ENCODE measurements around the gene ZNF3. TPM values are rescaled to one million over a fixed set of nuclear protein-coding genes. Genes with fewer than 3 reads are reported as not detected.

Gene ZNF3
- total and polyA plus RNA-seq, 4 donors: 10.2 to 18.2 (median 12.2) TPM

DNA sequence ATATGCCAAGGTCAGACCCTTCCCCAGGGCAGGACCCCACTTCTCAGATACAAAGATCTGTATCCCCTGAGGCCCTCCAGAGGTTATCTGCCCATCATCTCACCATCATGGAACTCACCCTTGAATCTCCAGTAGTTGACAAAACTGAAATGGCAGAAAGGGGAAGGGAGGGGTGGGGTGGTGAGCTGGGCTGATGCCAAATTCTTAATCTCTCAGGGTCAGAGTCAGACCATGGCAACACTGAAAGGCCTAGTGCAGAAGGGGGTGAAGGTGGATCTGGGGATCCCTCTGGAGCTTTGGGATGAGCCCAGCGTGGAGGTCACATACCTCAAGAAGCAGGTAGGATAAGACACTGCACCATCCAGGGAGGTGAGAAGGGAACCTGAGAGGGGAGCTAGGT lies 41.0 kb upstream of the ZNF3 start:
- Histone ChIP-seq H3K4me1 (ENCODE audit: control insufficient read depth in 4 of 4, insufficient read depth in 4 of 4, low read length in 3 of 4) (peaks cover 6 to 39% (median 27%) of the 10 kb centered on the region in 4 donors), H3K9me3 (ENCODE audit: control insufficient read depth in 4 of 4, low read length in 3 of 4) (no peaks in the 10 kb centered on the region), H3K36me3 (ENCODE audit: control insufficient read depth in 4 of 4, insufficient read depth in 3 of 4, low read depth in 1 of 4, low read length in 3 of 4) (no peaks in the 10 kb centered on the region), H3K9ac (ENCODE audit: low read depth in 1 of 2, low read length in 2 of 2) (no peak overlapping the region), H3K27ac (ENCODE audit: low read depth in 1 of 2, low read length in 2 of 2) (no peak overlapping the region), H3K27me3 (ENCODE audit: control insufficient read depth in 4 of 4, insufficient read depth in 4 of 4, low read length in 3 of 4) (no peaks in the 10 kb centered on the region), H3K4me3 (ENCODE audit: low read depth in 1 of 3, low read length in 3 of 3) (no peak overlapping the region)
- TF ChIP-seq, protein P1, sequence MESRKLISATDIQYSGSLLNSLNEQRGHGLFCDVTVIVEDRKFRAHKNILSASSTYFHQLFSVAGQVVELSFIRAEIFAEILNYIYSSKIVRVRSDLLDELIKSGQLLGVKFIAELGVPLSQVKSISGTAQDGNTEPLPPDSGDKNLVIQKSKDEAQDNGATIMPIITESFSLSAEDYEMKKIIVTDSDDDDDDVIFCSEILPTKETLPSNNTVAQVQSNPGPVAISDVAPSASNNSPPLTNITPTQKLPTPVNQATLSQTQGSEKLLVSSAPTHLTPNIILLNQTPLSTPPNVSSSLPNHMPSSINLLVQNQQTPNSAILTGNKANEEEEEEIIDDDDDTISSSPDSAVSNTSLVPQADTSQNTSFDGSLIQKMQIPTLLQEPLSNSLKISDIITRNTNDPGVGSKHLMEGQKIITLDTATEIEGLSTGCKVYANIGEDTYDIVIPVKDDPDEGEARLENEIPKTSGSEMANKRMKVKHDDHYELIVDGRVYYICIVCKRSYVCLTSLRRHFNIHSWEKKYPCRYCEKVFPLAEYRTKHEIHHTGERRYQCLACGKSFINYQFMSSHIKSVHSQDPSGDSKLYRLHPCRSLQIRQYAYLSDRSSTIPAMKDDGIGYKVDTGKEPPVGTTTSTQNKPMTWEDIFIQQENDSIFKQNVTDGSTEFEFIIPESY (IDR thresholded peaks at IDR 0.05): no peak
- TF ChIP-seq FOXA1 (IDR thresholded peaks at IDR 0.05) (no peak), GABPA (IDR thresholded peaks at IDR 0.05 in 1 of 2, conservative IDR thresholded peaks at IDR 0.05 in 1 of 2) (no peak), EGR1 (IDR thresholded peaks at IDR 0.05; ENCODE audit: low read depth in 2 of 2) (no peak), SP1 (IDR thresholded peaks at IDR 0.05) (no peak), JUND (IDR thresholded peaks at IDR 0.05) (no peak), HNF4A (conservative IDR thresholded peaks at IDR 0.05) (no peak), FOXA2 (IDR thresholded peaks at IDR 0.05) (no peak), RAD21 (IDR thresholded peaks at IDR 0.05) (no peak)
- TF ChIP-seq, protein P2, sequence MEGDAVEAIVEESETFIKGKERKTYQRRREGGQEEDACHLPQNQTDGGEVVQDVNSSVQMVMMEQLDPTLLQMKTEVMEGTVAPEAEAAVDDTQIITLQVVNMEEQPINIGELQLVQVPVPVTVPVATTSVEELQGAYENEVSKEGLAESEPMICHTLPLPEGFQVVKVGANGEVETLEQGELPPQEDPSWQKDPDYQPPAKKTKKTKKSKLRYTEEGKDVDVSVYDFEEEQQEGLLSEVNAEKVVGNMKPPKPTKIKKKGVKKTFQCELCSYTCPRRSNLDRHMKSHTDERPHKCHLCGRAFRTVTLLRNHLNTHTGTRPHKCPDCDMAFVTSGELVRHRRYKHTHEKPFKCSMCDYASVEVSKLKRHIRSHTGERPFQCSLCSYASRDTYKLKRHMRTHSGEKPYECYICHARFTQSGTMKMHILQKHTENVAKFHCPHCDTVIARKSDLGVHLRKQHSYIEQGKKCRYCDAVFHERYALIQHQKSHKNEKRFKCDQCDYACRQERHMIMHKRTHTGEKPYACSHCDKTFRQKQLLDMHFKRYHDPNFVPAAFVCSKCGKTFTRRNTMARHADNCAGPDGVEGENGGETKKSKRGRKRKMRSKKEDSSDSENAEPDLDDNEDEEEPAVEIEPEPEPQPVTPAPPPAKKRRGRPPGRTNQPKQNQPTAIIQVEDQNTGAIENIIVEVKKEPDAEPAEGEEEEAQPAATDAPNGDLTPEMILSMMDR (IDR thresholded peaks at IDR 0.05; ENCODE audit: low read depth, low read length, missing input control): no peak
- TF ChIP-seq, protein P3, sequence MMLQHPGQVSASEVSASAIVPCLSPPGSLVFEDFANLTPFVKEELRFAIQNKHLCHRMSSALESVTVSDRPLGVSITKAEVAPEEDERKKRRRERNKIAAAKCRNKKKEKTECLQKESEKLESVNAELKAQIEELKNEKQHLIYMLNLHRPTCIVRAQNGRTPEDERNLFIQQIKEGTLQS (IDR thresholded peaks at IDR 0.05): no peak
- TF ChIP-seq, protein P4, sequence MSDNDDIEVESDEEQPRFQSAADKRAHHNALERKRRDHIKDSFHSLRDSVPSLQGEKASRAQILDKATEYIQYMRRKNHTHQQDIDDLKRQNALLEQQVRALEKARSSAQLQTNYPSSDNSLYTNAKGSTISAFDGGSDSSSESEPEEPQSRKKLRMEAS (IDR thresholded peaks at IDR 0.05): no peak
- DNase-seq (ENCODE audit: low spot score): peak; percentile 76
- WGBS: 100% methylated on average over 1 of the region's 1 CpG

DNA sequence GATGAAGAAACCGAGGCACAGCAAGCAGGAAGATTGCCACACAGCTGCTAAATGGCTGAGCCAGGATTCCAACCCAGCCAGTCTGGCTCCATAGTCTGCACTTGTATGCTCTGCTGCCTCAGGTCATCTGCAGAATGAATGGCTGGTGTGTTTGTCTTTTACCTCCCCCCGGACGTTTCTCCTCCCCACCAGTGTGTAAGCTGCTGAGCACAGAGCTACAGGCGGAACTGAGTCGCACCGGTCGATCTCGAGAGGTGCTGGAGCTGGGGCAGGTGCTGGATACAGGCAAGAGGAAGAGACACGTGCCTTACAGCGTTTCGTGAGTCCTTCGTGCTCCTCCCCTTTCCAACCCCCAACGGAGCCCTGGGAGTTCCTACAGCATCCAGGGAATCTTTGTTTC lies 40.5 kb upstream of the ZNF3 start:
- no peak for DNase-seq (ENCODE audit: low spot score)
- no peaks in the 10 kb centered on the region for H3K36me3 ChIP-seq (ENCODE audit: control insufficient read depth in 4 of 4, insufficient read depth in 3 of 4, low read depth in 1 of 4, low read length in 3 of 4)
- H3K27ac ChIP-seq (ENCODE audit: low read depth in 1 of 2, low read length in 2 of 2): no peak overlapping the region
- no peaks in the 10 kb centered on the region for H3K9me3 ChIP-seq (ENCODE audit: control insufficient read depth in 4 of 4, low read length in 3 of 4)
- H3K4me3 ChIP-seq (ENCODE audit: low read depth in 1 of 3, low read length in 3 of 3): no peak overlapping the region
- no peaks in the 10 kb centered on the region for H3K27me3 ChIP-seq (ENCODE audit: control insufficient read depth in 4 of 4, insufficient read depth in 4 of 4, low read length in 3 of 4)
- WGBS: 57% methylated on average over 13 of the region's 13 CpGs
- peaks cover 6 to 37% (median 25%) of the 10 kb centered on the region in 4 donors for H3K4me1 ChIP-seq (ENCODE audit: control insufficient read depth in 4 of 4, insufficient read depth in 4 of 4, low read length in 3 of 4)
- H3K9ac ChIP-seq (ENCODE audit: low read depth in 1 of 2, low read length in 2 of 2): no peak overlapping the region
- TF ChIP-seq, protein P4 (IDR thresholded peaks at IDR 0.05): no peak
- TF ChIP-seq EGR1 (IDR thresholded peaks at IDR 0.05; ENCODE audit: low read depth in 2 of 2) (no peak), NR2F2 (IDR thresholded peaks at IDR 0.05) (no peak), SP1 (IDR thresholded peaks at IDR 0.05) (no peak), TAF1 (conservative IDR thresholded peaks at IDR 0.05) (no peak), GABPA (IDR thresholded peaks at IDR 0.05 in 1 of 2, conservative IDR thresholded peaks at IDR 0.05 in 1 of 2) (no peak), JUND (IDR thresholded peaks at IDR 0.05) (no peak), FOXA1 (IDR thresholded peaks at IDR 0.05) (no peak), RAD21 (IDR thresholded peaks at IDR 0.05) (no peak), YY1 (IDR thresholded peaks at IDR 0.05) (no peak), RXRA (IDR thresholded peaks at IDR 0.05) (no peak)
- TF ChIP-seq, protein P2 (IDR thresholded peaks at IDR 0.05; ENCODE audit: low read depth, low read length, missing input control): no peak
- TF ChIP-seq, protein P5, sequence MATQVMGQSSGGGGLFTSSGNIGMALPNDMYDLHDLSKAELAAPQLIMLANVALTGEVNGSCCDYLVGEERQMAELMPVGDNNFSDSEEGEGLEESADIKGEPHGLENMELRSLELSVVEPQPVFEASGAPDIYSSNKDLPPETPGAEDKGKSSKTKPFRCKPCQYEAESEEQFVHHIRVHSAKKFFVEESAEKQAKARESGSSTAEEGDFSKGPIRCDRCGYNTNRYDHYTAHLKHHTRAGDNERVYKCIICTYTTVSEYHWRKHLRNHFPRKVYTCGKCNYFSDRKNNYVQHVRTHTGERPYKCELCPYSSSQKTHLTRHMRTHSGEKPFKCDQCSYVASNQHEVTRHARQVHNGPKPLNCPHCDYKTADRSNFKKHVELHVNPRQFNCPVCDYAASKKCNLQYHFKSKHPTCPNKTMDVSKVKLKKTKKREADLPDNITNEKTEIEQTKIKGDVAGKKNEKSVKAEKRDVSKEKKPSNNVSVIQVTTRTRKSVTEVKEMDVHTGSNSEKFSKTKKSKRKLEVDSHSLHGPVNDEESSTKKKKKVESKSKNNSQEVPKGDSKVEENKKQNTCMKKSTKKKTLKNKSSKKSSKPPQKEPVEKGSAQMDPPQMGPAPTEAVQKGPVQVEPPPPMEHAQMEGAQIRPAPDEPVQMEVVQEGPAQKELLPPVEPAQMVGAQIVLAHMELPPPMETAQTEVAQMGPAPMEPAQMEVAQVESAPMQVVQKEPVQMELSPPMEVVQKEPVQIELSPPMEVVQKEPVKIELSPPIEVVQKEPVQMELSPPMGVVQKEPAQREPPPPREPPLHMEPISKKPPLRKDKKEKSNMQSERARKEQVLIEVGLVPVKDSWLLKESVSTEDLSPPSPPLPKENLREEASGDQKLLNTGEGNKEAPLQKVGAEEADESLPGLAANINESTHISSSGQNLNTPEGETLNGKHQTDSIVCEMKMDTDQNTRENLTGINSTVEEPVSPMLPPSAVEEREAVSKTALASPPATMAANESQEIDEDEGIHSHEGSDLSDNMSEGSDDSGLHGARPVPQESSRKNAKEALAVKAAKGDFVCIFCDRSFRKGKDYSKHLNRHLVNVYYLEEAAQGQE (IDR thresholded peaks at IDR 0.05): no peak
- TF ChIP-seq, protein P1 (IDR thresholded peaks at IDR 0.05): no peak

All from liver (tissue), 9 donors.